ENCODE data around the gene ALDH1L1.

DNA sequence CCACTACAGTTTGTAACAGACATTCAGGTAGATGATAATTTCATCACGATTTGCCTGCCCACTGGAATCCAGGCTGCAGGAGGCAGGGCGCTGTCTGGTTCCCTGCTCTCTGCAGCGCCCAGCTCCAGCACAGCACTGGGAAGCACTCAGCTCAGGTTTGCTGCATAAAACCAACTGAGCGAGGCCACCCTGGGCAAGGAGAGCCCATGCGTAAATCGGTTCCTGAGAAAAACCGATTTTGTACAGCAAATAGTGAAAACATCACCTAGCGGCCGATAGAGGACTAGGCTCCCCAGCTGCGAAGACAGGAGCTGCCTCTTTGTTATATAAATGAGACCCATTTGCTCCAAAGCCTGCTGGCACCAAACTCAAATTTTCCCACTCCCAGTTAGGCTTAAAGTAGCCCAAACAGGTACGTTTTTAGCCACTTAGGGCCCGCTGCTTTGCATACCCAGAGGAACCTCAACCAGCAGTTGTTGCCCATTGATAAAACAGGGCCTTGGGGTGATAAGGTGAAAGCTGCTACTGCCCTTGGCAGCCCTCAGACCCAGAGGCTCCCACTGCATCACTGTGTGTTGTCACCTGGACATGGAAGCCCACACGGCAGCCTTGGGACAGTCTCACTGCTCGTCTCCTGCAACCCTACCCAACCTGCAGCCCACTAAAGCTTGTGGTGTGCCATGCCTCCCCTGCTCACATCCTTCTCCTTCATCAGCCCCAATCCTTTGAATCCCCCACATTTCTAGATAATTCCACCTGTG lies 47.5 kb downstream of the ALDH1L1 start:
- TF ChIP-seq, protein P1, sequence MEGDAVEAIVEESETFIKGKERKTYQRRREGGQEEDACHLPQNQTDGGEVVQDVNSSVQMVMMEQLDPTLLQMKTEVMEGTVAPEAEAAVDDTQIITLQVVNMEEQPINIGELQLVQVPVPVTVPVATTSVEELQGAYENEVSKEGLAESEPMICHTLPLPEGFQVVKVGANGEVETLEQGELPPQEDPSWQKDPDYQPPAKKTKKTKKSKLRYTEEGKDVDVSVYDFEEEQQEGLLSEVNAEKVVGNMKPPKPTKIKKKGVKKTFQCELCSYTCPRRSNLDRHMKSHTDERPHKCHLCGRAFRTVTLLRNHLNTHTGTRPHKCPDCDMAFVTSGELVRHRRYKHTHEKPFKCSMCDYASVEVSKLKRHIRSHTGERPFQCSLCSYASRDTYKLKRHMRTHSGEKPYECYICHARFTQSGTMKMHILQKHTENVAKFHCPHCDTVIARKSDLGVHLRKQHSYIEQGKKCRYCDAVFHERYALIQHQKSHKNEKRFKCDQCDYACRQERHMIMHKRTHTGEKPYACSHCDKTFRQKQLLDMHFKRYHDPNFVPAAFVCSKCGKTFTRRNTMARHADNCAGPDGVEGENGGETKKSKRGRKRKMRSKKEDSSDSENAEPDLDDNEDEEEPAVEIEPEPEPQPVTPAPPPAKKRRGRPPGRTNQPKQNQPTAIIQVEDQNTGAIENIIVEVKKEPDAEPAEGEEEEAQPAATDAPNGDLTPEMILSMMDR (IDR thresholded peaks at IDR 0.05; ENCODE audit: insufficient read depth, low read length, poor library complexity, severe bottlenecking) = no peak
- TF ChIP-seq EZH2phosphoT487 (conservative IDR thresholded peaks at IDR 0.05; ENCODE audit: low read length) = no peak

Measured in SU-DHL-6 (cell line).